Activated naive CD4-positive, alpha-beta T cell treated with anti-CD3 and anti-CD28 coated beads, Interleukin-2, amount 50 U/mL, for 16 hours (primary cell): ENCODE results near the gene AMZ1.
"Not testable (repeated sequence)": the region's sequence is repeated elsewhere in the genome, so short reads cannot be mapped to it uniquely, and the experiment has no call there.

Experiments
- DNase-seq: peaks from one replicate; pipeline ENCODE4 v3.0.0-alpha.2; 2020

Gene AMZ1

GRCh38 chr7:2692543-2692942 is 4.5 kb downstream of the AMZ1 start:
- no peak for DNase-seq

DNA sequence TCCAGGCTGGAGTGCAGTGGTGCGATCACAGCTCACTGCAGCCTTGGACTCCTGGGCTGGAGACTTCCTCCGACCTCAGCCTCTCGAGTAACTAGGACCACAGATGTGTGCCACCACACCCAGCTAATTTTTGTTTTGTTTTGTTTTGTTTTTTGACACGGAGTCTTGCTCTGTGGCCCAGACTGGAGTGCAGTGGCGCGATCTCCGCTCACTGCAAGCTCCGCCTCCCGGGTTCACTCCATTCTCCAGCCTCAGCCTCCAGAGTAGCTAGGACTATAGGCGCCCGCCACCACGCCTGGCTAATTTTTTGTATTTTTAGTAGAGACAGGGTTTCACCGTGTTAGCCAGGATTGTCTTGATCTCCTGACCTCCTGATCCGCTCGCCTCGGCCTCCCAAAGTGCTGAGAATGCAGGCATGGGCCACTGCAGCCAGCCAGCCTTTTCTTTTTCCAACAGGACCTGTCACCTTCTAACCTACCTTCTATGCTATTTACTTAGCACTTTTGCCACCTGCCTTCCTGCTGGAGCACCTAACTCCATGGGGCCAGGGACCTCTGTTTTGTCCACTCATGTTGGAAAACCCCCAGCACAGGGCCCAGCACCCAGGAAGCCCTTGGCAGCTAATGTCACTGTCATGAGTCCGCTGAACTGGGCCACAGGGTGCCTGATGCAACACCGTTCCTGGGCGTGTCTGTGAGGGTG is 5.6 kb downstream of the AMZ1 start:
- DNase-seq: not testable (repeated sequence)

- not testable (repeated sequence) for DNase-seq
These were observed 6.1 kb downstream of the AMZ1 start for GRCh38 chr7:2694122-2694436.

DNA sequence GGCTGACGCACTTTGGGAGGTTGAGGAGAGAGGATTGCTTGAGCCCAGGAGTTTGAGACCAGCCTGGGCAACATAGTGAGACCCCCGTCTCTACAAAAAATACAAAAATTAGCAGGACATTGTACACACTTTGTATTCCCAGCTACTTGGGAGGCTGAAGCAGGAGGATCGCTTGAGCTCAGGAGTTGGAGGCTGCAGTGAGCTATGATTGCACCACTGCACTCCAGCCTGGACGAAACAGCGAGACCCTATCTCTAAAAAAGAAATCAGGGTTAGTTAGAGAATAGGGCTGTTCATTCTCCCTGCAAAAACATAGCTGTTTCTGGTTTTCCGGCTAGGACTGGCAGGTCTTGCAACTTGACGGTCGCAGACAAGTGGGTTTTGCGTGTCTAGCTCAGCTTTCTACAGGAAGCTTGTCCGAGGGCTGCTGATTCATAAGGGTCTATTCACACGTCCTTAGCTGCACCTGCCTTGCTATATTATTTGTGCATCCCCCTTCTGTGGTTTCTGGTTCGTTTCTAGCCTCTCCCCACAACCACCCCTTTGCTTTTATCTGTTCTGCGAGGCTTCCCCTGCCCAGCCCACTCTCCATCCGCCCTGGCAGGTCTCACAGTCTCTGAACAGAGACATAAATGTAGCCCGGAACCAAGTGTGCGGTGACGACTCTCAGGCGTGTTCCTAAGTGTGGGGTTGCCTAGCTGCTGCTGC is 10.7 kb downstream of the AMZ1 start:
- peak; percentile 52 for DNase-seq

GRCh38 chr7:2699289-2699620 is 11.3 kb downstream of the AMZ1 start:
- no peak for DNase-seq

GRCh38 chr7:2700141-2700850 is 12.3 kb downstream of the AMZ1 start:
- DNase-seq: no peak

DNA sequence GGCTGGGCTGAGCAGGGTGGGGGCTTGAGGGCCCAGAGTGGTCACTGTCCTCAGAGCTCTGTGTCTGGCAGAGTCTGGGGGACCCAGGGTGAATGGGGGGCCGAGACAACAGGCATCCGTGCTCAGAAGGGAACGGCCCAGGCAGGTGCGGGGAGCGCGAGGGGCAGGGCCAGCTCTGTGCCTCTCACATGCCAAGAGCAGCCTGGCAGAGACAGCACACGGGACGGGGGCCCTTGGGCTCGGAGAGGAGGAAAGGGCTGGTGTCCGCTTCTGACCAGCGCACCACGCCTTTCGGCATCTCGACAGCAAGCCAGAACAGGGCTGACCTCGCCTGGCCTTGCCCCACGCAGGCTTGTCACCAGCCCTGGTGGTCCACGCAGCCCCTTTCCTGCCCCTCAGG is 13.4 kb downstream of the AMZ1 start:
- no peak for DNase-seq

- no peak for DNase-seq
These were observed 14.0 kb downstream of the AMZ1 start for GRCh38 chr7:2701832-2702593.

- DNase-seq: no peak
These were observed 14.6 kb downstream of the AMZ1 start for GRCh38 chr7:2702594-2702957.

- no peak for DNase-seq
These were observed 17.5 kb downstream of the AMZ1 start for GRCh38 chr7:2705371-2706096.

DNA sequence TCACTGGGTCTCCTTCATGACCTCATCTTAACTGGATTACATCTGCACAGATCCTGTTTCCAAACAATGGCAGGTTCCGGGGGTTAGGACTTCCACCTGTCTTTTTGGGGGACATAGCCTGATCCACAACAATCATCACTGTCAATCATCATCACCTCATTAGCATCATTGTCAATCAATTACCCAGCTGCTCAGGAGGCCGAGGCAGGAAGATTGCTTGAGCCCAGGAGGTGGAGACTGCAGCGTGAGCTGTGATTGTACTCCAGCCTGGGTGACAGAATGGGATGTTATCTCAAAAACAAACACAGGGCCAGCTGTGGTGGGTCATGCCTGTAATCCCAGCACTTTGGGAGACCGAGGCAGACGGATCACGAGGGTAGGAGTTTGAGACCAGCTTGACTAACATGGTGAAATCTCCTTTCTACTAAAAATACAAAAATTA is 18.7 kb downstream of the AMZ1 start:
- DNase-seq: no peak

GRCh38 chr7:2707481-2707880 is 19.5 kb downstream of the AMZ1 start:
- no peak for DNase-seq

- DNase-seq: no peak
These were observed 20.0 kb downstream of the AMZ1 start for GRCh38 chr7:2708041-2708440.

- no peak for DNase-seq
These were observed 20.7 kb downstream of the AMZ1 start for GRCh38 chr7:2708547-2709310.

DNA sequence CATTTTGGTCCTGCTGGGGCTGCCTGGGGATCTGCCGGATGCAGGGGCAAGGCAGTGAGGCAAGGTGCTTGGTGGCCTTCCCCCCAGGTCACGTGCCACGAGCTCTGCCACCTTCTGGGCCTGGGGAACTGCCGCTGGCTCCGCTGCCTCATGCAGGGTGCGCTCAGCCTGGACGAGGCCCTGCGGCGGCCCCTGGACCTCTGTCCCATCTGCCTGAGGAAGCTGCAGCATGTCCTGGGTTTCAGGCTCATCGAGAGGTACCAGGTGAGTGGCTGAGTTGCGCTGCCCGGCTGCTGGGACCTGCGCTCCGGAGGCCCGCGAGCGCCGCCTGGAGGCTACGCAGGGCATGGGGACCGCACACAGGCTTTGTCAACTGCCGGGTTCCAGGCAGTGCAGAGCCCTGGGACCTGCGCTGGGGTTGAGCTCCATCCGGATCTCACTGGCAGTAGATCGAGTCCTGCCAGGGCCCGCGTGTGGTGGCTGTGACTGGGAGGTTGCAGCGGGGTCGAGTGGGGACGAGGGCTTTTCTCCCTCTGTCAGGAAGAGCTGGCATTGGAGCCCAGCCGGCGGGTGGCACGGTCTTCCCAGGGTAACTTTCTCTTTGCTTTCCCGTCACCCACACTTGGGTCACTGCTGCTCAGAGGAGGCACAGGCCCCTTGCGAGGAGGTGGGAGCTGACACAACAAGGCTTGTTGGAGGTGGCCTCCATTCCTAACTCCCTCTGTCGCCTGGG is 21.7 kb downstream of the AMZ1 start:
- peak; percentile 77 for DNase-seq

GRCh38 chr7:2710286-2710655 is 22.3 kb downstream of the AMZ1 start:
- no peak for DNase-seq

GRCh38 chr7:2710901-2711551 is 23.0 kb downstream of the AMZ1 start:
- no peak for DNase-seq

- DNase-seq: no peak
These were observed 24.1 kb downstream of the AMZ1 start for GRCh38 chr7:2711895-2712675.

DNA sequence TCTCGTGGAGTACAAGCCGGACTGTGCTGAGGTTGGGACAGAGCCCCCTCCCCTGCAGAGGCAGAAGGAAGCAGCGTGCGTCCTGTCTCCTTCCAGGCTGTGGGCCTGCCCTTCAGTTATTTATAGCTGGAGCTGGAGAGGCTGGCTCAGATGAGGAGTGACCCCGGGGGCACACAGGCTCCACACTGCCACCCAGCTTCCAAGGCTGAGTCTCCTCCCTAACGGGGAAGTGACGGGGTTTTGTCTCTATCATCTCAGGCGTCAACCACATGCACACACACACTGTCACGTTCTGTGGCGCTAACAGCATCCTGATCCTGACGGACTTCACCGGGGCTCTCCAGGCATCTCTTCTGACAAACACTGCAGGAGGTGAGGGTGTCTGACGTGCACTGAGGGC is 25.4 kb downstream of the AMZ1 start:
- DNase-seq: no peak

- DNase-seq: no peak
These were observed 26.0 kb downstream of the AMZ1 start for GRCh38 chr7:2713978-2714377.
